Keratinocyte (primary cell): Measurements from ENCODE around the gene SMARCC2. TPM values are rescaled to one million over a fixed set of nuclear protein-coding genes. Genes with fewer than 3 reads are reported as not detected.
"Not testable (repeated sequence)": the region's sequence is repeated elsewhere in the genome, so short reads cannot be mapped to it uniquely, and the experiment has no call there.

Experiments
- DNase-seq: peaks from one replicate; pipeline ENCODE4 v3.0.0-alpha.2; 2011; ENCODE audit warnings: low read depth, missing footprints, low spot score
- FAIRE-seq: peaks from 2 replicates; lab custom pipeline; 2011; peaks lifted over from hg19 to GRCh38; lab: Jason Lieb, UNC
- H2AFZ ChIP-seq: 2 replicates; pipeline ENCODE4 v1.6.0; 2012; ENCODE audit warnings: low read length, control low read depth, inconsistent platforms; ENCODE audit not compliant: control insufficient read depth
- H3K27ac ChIP-seq: 2 replicates; pipeline ENCODE4 v1.5.1; 2011; ENCODE audit warnings: low read length; ENCODE audit not compliant: control insufficient read depth, insufficient read depth
- H3K27me3 ChIP-seq: 3 replicates; pipeline ENCODE4 v1.6.0; 2011; ENCODE audit warnings: low read length; ENCODE audit not compliant: control insufficient read depth, insufficient read depth; ENCODE audit errors: extremely low read depth
- H3K36me3 ChIP-seq, 2 experiments: 2 replicates in 1 of 2; 3 replicates in 1 of 2; pipeline ENCODE4 v1.5.1; 2011; ENCODE audit warnings: low read length in 2 of 2, mild to moderate bottlenecking in 1 of 2; ENCODE audit not compliant: control insufficient read depth in 2 of 2, insufficient read depth in 2 of 2; ENCODE audit errors: extremely low read depth in 1 of 2
- H3K4me1 ChIP-seq: 3 replicates; pipeline ENCODE4 v1.5.1; 2011; ENCODE audit warnings: low read length; ENCODE audit not compliant: control insufficient read depth, insufficient read depth; ENCODE audit errors: extremely low read depth
- H3K4me2 ChIP-seq: 3 replicates; pipeline ENCODE4 v1.6.0; 2011; ENCODE audit warnings: low read depth, low read length; ENCODE audit not compliant: control insufficient read depth, insufficient read depth; ENCODE audit errors: extremely low read depth
- H3K4me3 ChIP-seq, 3 experiments: fragments of 200-600 bp in 1 of 3; sonication (generic) in 1 of 3; 2 replicates in 2 of 3; 3 replicates in 1 of 3; pipeline ENCODE4 v1.5.1; 2011 to 2016; ENCODE audit warnings: low read length in 3 of 3, mild to moderate bottlenecking in 3 of 3, control low read depth in 2 of 3, inconsistent platforms in 1 of 3, low read depth in 1 of 3, mixed read lengths in 1 of 3, mixed run types in 1 of 3, moderate library complexity in 1 of 3; ENCODE audit not compliant: control insufficient read depth in 2 of 3, insufficient read depth in 2 of 3; ENCODE audit errors: extremely low read depth in 1 of 3
- H3K79me2 ChIP-seq: 2 replicates; pipeline ENCODE4 v1.6.0; 2012; ENCODE audit warnings: low read length; ENCODE audit not compliant: control insufficient read depth, insufficient read depth
- H3K9ac ChIP-seq: 3 replicates; pipeline ENCODE4 v1.6.0; 2011; ENCODE audit warnings: low read length; ENCODE audit not compliant: control insufficient read depth, insufficient read depth; ENCODE audit errors: extremely low read depth
- H3K9me1 ChIP-seq: 3 replicates; pipeline ENCODE4 v1.6.0; 2011; ENCODE audit warnings: low read length; ENCODE audit not compliant: control insufficient read depth, insufficient read depth; ENCODE audit errors: extremely low read depth
- H3K9me3 ChIP-seq: 2 replicates; pipeline ENCODE4 v1.5.1; 2012; ENCODE audit warnings: low read depth, low read length; ENCODE audit not compliant: control insufficient read depth
- H4K20me1 ChIP-seq: 3 replicates; pipeline ENCODE4 v1.6.0; 2011; ENCODE audit warnings: low read length; ENCODE audit not compliant: control insufficient read depth, insufficient read depth; ENCODE audit errors: extremely low read depth
- EZH2 ChIP-seq: IDR thresholded peaks from one replicate; pipeline ENCODE4 v1.6.1; 2012; ENCODE audit warnings: inconsistent platforms, mild to moderate bottlenecking, low read length, moderate library complexity
- dilution Hi-C: fragments of 300-500 bp; cut with MboI; formaldehyde crosslinking; loops from one replicate; pipeline ENCODE4 v1.7.0; 2020; ENCODE audit warnings: low sequenced_read_pairs; ENCODE audit not compliant: extremely low pct_ligation_motif_present
- polyA plus RNA-seq, 5 experiments: library from polyadenylated mRNA; depleted of rRNA in 3 of 5; stranded (reverse) in 3 of 5; stranded (forward) in 1 of 5; unstranded in 1 of 5; fragments of >200 nt; gene quantifications; 1 replicate in 1 of 5; 2 replicates in 3 of 5; 3 replicates in 1 of 5; pipeline versions ENCODE4 v1.2.1 to v1.2.3, GENCODE V29; 2011 to 2012; ENCODE audit warnings: missing spikeins in 2 of 5, low read depth in 1 of 5, low replicate concordance in 1 of 5
- TF ChIP-seq, protein P1 (sequence below), 3 experiments: IDR thresholded peaks in 1 of 3; conservative IDR thresholded peaks in 1 of 3; optimal IDR thresholded peaks in 1 of 3; 2 replicates in 2 of 3; 3 replicates in 1 of 3; pipeline versions ENCODE3 to v1.5.1; 2011; ENCODE audit warnings: low read length in 3 of 3, mild to moderate bottlenecking in 3 of 3, moderate library complexity in 2 of 3, control low read depth in 1 of 3, inconsistent platforms in 1 of 3; ENCODE audit not compliant: insufficient read depth in 2 of 3; ENCODE audit errors: extremely low read depth in 1 of 3

The SMARCC2 gene
- polyA plus RNA-seq, 1 donor (not counting 4 experiments of a cell fraction or from before 2014, with no cell fraction given): 32.5 TPM

DNA sequence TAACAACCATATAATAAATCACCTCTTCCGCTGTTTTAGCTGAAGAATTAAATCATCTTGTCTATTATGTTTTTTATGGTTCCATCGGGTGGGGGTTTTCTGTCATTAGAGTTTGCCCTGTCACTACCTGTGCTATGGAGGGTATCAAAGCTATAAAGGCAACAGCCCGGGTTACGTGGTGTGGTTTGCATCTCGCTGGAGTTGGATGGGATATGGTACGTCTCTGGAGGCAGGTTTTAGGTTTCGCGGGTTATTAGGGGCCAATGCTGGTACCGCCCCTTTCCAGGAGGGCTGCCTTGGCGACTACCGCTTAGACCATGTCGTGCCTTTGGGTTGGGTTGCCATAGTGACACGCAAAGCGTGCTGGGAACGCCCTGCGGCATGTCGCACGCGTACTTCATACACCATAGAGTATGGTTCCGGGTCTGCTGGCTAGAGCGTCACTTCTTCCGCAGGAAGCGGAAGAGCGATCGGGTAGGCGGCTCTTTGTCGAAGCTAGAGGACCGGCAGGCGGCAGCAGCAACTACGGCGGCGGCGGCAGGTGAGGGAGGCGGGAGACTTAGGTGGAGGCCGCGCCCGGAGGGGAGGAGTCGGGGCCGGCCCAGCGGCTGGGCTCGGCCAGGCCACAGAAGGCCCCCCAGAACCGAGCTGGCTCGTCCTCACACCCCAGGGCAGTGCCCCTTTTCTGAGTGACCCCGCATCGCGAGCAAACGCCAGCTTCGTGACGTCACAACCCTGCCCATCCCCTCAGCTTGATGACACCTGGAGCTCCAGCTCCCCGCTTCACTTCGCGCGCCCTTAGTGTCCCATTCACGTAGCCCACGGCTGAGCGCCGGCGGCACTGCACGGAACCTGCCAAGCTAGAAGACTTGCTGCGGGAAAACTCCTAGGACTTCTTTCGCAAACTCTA is 71.2 kb downstream of the SMARCC2 start, which contains the start of gene ZC3H10:
Gene ZC3H10, plus strand, starts transcription at position 489 of the 910 bp plus-strand sequence. CDS start 2,297 bp downstream, outside the sequence.
- Histone ChIP-seq H3K4me2 (peak within 1 kb of the TSS; percentile 93), H3K4me1 (peaks cover 26% of the 10 kb centered on the region), H4K20me1 (no peaks in the 10 kb centered on the region), H3K9me1 (no peaks in the 10 kb centered on the region), H3K27me3 (no peaks in the 10 kb centered on the region), H3K27ac (peak within 1 kb of the TSS; percentile 99), H3K9ac (peak within 1 kb of the TSS; percentile 99), H3K9me3 (no peaks in the 10 kb centered on the region), H3K36me3 (peaks cover 9 to 35% of the 10 kb centered on the region in 2 experiments), H2AFZ (peak within 1 kb of the TSS; percentile 18), H3K79me2 (peaks cover 11% of the 10 kb centered on the region), H3K4me3 (peak within 1 kb of the TSS; percentile 69 to 99 (median 92))
- TF ChIP-seq, protein P1, sequence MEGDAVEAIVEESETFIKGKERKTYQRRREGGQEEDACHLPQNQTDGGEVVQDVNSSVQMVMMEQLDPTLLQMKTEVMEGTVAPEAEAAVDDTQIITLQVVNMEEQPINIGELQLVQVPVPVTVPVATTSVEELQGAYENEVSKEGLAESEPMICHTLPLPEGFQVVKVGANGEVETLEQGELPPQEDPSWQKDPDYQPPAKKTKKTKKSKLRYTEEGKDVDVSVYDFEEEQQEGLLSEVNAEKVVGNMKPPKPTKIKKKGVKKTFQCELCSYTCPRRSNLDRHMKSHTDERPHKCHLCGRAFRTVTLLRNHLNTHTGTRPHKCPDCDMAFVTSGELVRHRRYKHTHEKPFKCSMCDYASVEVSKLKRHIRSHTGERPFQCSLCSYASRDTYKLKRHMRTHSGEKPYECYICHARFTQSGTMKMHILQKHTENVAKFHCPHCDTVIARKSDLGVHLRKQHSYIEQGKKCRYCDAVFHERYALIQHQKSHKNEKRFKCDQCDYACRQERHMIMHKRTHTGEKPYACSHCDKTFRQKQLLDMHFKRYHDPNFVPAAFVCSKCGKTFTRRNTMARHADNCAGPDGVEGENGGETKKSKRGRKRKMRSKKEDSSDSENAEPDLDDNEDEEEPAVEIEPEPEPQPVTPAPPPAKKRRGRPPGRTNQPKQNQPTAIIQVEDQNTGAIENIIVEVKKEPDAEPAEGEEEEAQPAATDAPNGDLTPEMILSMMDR (optimal IDR thresholded peaks at IDR 0.05 in 1 of 3, IDR thresholded peaks at IDR 0.05 in 1 of 3, conservative IDR thresholded peaks at IDR 0.05 in 1 of 3; ENCODE audit: extremely low read depth in 1 of 3, insufficient read depth in 2 of 3, low read length in 3 of 3): peak; percentile 35 to 73 (median 55)
- no peak for TF ChIP-seq EZH2
- DNase-seq (peak; percentile 98), FAIRE-seq (peak; percentile 82)
- dilution Hi-C loops: no loop called here

DNA sequence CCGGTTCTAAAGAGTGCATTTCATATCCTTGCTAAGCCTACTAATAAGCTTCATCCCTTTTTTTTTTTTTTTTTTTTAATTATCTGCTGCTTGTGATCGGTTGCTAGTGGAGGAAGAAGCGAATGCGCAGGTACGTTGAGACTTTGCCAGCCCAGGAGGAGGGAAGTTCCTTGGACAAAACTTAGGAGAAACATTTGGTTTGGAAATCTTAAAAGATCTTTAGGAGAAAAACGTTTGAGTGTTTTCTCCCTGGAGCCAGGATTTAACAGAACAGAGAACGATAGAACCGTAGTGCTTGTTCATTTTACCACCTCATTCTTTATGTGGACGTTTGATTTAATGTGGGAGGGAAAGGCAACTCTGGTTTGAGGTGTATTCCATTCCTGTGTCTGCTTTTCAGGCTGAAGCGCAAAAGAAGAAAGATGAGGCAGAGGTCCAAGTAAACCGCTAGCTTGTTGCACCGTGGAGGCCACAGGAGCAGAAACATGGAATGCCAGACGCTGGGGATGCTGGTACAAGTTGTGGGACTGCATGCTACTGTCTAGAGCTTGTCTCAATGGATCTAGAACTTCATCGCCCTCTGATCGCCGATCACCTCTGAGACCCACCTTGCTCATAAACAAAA is 72.1 kb downstream of the SMARCC2 start:
- H3K9me3 ChIP-seq, FAIRE-seq, dilution Hi-C loops, DNase-seq, H3K9me1 ChIP-seq, H3K27me3 ChIP-seq, H4K20me1 ChIP-seq, H2AFZ ChIP-seq: not testable (repeated sequence)
- Histone ChIP-seq H3K4me1 (peaks cover 26% of the 10 kb centered on the region), H3K36me3 (peaks cover 9 to 37% of the 10 kb centered on the region in 2 experiments), H3K4me2 (peak overlapping the region; percentile 93), H3K9ac (peak overlapping the region; percentile 99), H3K79me2 (peaks cover 12% of the 10 kb centered on the region), H3K27ac (peak overlapping the region; percentile 99), H3K4me3 (peak overlapping the region; percentile 69 to 99 (median 92))
